WTC11 (cell line): ENCODE results near the gene GSC2. TPM values are rescaled to one million over a fixed set of nuclear protein-coding genes. Genes with fewer than 3 reads are reported as not detected.

Experiments
- ATAC-seq: fragments of 200-7000 bp; cut with Tn5 transposase; 2 replicates; pipeline ENCODE4 v1.10.0; 2021; ENCODE audit warnings: mild to moderate bottlenecking, moderate library complexity
- CTCF ChIA-PET: fragments of 300-600 bp; sonication (Branson Sonifier 250); formaldehyde crosslinking; loops from one replicate; lab custom pipeline; 2021; ENCODE audit warnings: antibody characterized with exemption; lab: Charles Lee
- POLR2A ChIA-PET: fragments of 350-600 bp; sonication (Branson Sonifier 250); formaldehyde crosslinking; loops from one replicate; lab custom pipeline; 2021; ENCODE audit warnings: antibody characterized with exemption; lab: Charles Lee
- DNase-seq: peaks from one replicate; pipeline ENCODE4 v3.0.0; 2021; ENCODE audit warnings: low spot score
- H3K27ac Mint-ChIP-seq: 2 replicates; pipeline ENCODE4 v1.8.0; 2021; ENCODE audit warnings: mixed read lengths
- H3K27me3 Mint-ChIP-seq: 2 replicates; pipeline ENCODE4 v1.8.0; 2021; ENCODE audit warnings: low read depth, mild to moderate bottlenecking, moderate library complexity, mixed read lengths
- H3K36me3 Mint-ChIP-seq: 2 replicates; pipeline ENCODE4 v1.8.0; 2021; ENCODE audit warnings: mixed read lengths
- H3K4me1 Mint-ChIP-seq: 2 replicates; pipeline ENCODE4 v1.8.0; 2022; ENCODE audit warnings: mixed read lengths
- H3K4me3 Mint-ChIP-seq: 2 replicates; pipeline ENCODE4 v1.8.0; 2021; ENCODE audit warnings: mild to moderate bottlenecking, moderate library complexity, mixed read lengths
- H3K9me3 Mint-ChIP-seq: 2 replicates; pipeline ENCODE4 v1.8.0; 2021; ENCODE audit warnings: mixed read lengths
- ELF4 ChIP-seq: sonication (generic); formaldehyde crosslinking; IDR thresholded peaks from 2 replicates; pipeline ENCODE4 v1.8.1; 2022; ENCODE audit warnings: low read depth, mild to moderate bottlenecking, moderate library complexity, missing genetic modification reagents
- EMX1 ChIP-seq: fragments of 250-450 bp; sonication (Bioruptor Pico); IDR thresholded peaks from 2 replicates; pipeline ENCODE4 v1.8.0; 2021; ENCODE audit warnings: mild to moderate bottlenecking
- ESRRA ChIP-seq: sonication (generic); formaldehyde crosslinking; IDR thresholded peaks from 2 replicates; pipeline ENCODE4 v1.8.1; 2022; ENCODE audit warnings: mild to moderate bottlenecking, missing genetic modification reagents, borderline replicate concordance
- ETV6 ChIP-seq: sonication (generic); formaldehyde crosslinking; IDR thresholded peaks from 2 replicates; pipeline ENCODE4 v1.8.1; 2022; ENCODE audit warnings: mild to moderate bottlenecking, missing genetic modification reagents
- FOXK1 ChIP-seq: sonication (generic); formaldehyde crosslinking; IDR thresholded peaks from 2 replicates; pipeline ENCODE4 v1.8.0; 2022; ENCODE audit warnings: mild to moderate bottlenecking, moderate library complexity, missing genetic modification reagents
- FOXP1 ChIP-seq: sonication (generic); formaldehyde crosslinking; IDR thresholded peaks from 2 replicates; pipeline ENCODE4 v1.8.0; 2022; ENCODE audit warnings: missing genetic modification reagents, mild to moderate bottlenecking, moderate library complexity, borderline replicate concordance
- GRHL2 ChIP-seq: fragments of 250-450 bp; sonication (Bioruptor Pico); IDR thresholded peaks from 2 replicates; pipeline ENCODE4 v1.8.0; 2022; ENCODE audit warnings: mild to moderate bottlenecking, moderate library complexity; ENCODE audit not compliant: insufficient replicate concordance, severe bottlenecking
- JUN ChIP-seq: sonication (generic); formaldehyde crosslinking; IDR thresholded peaks from 2 replicates; pipeline ENCODE4 v1.8.0; 2023; ENCODE audit warnings: mild to moderate bottlenecking, missing genetic modification reagents
- MAX ChIP-seq: sonication (generic); formaldehyde crosslinking; IDR thresholded peaks from 2 replicates; pipeline ENCODE4 v1.8.0; 2022; ENCODE audit warnings: mild to moderate bottlenecking, missing genetic modification reagents
- NR1H2 ChIP-seq: sonication (generic); formaldehyde crosslinking; IDR thresholded peaks from 2 replicates; pipeline ENCODE4 v1.9.0; 2021; ENCODE audit warnings: mild to moderate bottlenecking, moderate library complexity, missing genetic modification reagents
- NR3C1 ChIP-seq: sonication (generic); formaldehyde crosslinking; conservative IDR thresholded peaks from 2 replicates; pipeline ENCODE4 v1.8.1; 2023; ENCODE audit warnings: low read depth, mild to moderate bottlenecking, missing genetic modification reagents
- PRRX2 ChIP-seq: fragments of 250-450 bp; sonication (Bioruptor Pico); IDR thresholded peaks from 2 replicates; pipeline ENCODE4 v1.8.0; 2021; ENCODE audit warnings: mild to moderate bottlenecking
- SP1 ChIP-seq: sonication (generic); formaldehyde crosslinking; conservative IDR thresholded peaks from 2 replicates; pipeline ENCODE4 v1.8.1; 2022; ENCODE audit warnings: missing genetic modification reagents
- STAT6 ChIP-seq: sonication (generic); formaldehyde crosslinking; conservative IDR thresholded peaks from 2 replicates; pipeline ENCODE4 v1.8.1; 2023; ENCODE audit warnings: mild to moderate bottlenecking, low read depth, missing genetic modification reagents, moderate library complexity
- TCF7 ChIP-seq: sonication (generic); formaldehyde crosslinking; IDR thresholded peaks from 2 replicates; pipeline ENCODE4 v1.8.0; 2022; ENCODE audit warnings: mild to moderate bottlenecking, low read depth, missing genetic modification reagents, moderate library complexity
- TEAD4 ChIP-seq: sonication (generic); formaldehyde crosslinking; IDR thresholded peaks from 2 replicates; pipeline ENCODE4 v1.8.0; 2022; ENCODE audit warnings: mild to moderate bottlenecking, missing genetic modification reagents
- ZNF317 ChIP-seq: sonication (generic); formaldehyde crosslinking; IDR thresholded peaks from 2 replicates; pipeline ENCODE4 v1.8.1; 2023; ENCODE audit warnings: low read depth, mild to moderate bottlenecking, moderate library complexity, missing genetic modification reagents, borderline replicate concordance
- total RNA-seq: library from RNA; stranded (reverse); gene quantifications from 3 replicates; pipeline ENCODE4 v1.2.3, GENCODE V29; 2021
- TF ChIP-seq, protein P1 (sequence below): sonication (generic); formaldehyde crosslinking; IDR thresholded peaks from 2 replicates; pipeline ENCODE4 v1.8.1; 2023; ENCODE audit warnings: mild to moderate bottlenecking, moderate library complexity, missing genetic modification reagents
- TF ChIP-seq, protein P2 (sequence below): sonication (generic); formaldehyde crosslinking; IDR thresholded peaks from 2 replicates; pipeline ENCODE4 v1.8.1; 2022; ENCODE audit warnings: mild to moderate bottlenecking, missing genetic modification reagents, moderate library complexity, borderline replicate concordance

The GSC2 gene
- total RNA-seq, 1 experiment from 2014 or later, result 0.68 TPM

- Mint-ChIP-seq H3K9me3 (peaks cover 10% of the 10 kb centered on the region), H3K27me3 (no peaks in the 10 kb centered on the region), H3K4me3 (no peak overlapping the region), H3K36me3 (peaks cover 40% of the 10 kb centered on the region), H3K4me1 (no peaks in the 10 kb centered on the region)
- TF ChIP-seq PRRX2 (CRISPR knock-in tag) (no peak), TCF7 (CRISPR knock-in tag) (no peak), GRHL2 (CRISPR knock-in tag) (no peak), ESRRA (no peak), FOXK1 (CRISPR knock-in tag) (no peak), MAX (CRISPR knock-in tag) (no peak), NR3C1 (no peak), FOXP1 (CRISPR knock-in tag) (no peak), ZNF317 (CRISPR knock-in tag) (no peak), EMX1 (CRISPR knock-in tag) (no peak), TEAD4 (CRISPR knock-in tag) (no peak), NR1H2 (CRISPR knock-in tag) (no peak), ELF4 (CRISPR knock-in tag) (no peak), STAT6 (CRISPR knock-in tag) (no peak), ETV6 (CRISPR knock-in tag) (no peak), SP1 (no peak), JUN (CRISPR knock-in tag) (no peak)
- TF ChIP-seq, protein P1, sequence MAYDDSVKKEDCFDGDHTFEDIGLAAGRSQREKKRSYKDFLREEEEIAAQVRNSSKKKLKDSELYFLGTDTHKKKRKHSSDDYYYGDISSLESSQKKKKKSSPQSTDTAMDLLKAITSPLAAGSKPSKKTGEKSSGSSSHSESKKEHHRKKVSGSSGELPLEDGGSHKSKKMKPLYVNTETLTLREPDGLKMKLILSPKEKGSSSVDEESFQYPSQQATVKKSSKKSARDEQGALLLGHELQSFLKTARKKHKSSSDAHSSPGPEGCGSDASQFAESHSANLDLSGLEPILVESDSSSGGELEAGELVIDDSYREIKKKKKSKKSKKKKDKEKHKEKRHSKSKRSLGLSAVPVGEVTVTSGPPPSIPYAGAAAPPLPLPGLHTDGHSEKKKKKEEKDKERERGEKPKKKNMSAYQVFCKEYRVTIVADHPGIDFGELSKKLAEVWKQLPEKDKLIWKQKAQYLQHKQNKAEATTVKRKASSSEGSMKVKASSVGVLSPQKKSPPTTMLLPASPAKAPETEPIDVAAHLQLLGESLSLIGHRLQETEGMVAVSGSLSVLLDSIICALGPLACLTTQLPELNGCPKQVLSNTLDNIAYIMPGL (CRISPR knock-in tag), result no peak
- TF ChIP-seq, protein P2, sequence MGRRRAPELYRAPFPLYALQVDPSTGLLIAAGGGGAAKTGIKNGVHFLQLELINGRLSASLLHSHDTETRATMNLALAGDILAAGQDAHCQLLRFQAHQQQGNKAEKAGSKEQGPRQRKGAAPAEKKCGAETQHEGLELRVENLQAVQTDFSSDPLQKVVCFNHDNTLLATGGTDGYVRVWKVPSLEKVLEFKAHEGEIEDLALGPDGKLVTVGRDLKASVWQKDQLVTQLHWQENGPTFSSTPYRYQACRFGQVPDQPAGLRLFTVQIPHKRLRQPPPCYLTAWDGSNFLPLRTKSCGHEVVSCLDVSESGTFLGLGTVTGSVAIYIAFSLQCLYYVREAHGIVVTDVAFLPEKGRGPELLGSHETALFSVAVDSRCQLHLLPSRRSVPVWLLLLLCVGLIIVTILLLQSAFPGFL (CRISPR knock-in tag), result no peak
- TF ChIP-seq, all 79 proteins: peak for 0
- ATAC-seq, result no peak
- peak overlapping the region; percentile 24; the same call in 1 of the 2 replicates for H3K27ac Mint-ChIP-seq
- no peak for DNase-seq
- ChIA-PET CTCF (no interaction called here), POLR2A (no interaction called here)
Measured at GRCh38 chr22:19197997-19198865, 48.1 kb upstream of the GSC2 start.
